SK-N-MC (cell line): ENCODE data around the gene EOMES.

Experiments used
- DNase-seq: peaks from one replicate; pipeline ENCODE4 v3.0.0-alpha.2; 2011; ENCODE audit warnings: low read depth, low spot score
- H3K27ac ChIP-seq: fragments of 200-600 bp; sonication (generic); 2 replicates; pipeline ENCODE4 v1.5.1; 2016; ENCODE audit warnings: mixed run types
- H3K36me3 ChIP-seq: fragments of 200-600 bp; sonication (generic); 2 replicates; pipeline ENCODE4 v1.6.1; 2017; ENCODE audit warnings: antibody characterized with exemption, low read length, mixed read lengths; ENCODE audit not compliant: insufficient read depth
- H3K4me3 ChIP-seq: fragments of 200-600 bp; sonication (generic); 2 replicates; pipeline ENCODE4 v1.5.1; 2016
- H3K9ac ChIP-seq: fragments of 200-600 bp; sonication (generic); 2 replicates; pipeline ENCODE4 v1.8.0; 2017; ENCODE audit warnings: mixed run types, mixed read lengths; ENCODE audit not compliant: insufficient read length
- H3K9me3 ChIP-seq: fragments of 200-600 bp; sonication (generic); 2 replicates; pipeline ENCODE4 v1.6.1; 2017; ENCODE audit warnings: low read depth, mild to moderate bottlenecking, antibody characterized with exemption, low read length, moderate library complexity, mixed read lengths
- EZH2 ChIP-seq: fragments of 200-600 bp; sonication (generic); IDR thresholded peaks from one replicate; pipeline ENCODE4 v1.6.1; 2017; ENCODE audit warnings: antibody characterized with exemption
- FOXP2 ChIP-seq: optimal IDR thresholded peaks from 2 replicates; pipeline ENCODE3; 2011; ENCODE audit warnings: mild to moderate bottlenecking, moderate library complexity; ENCODE audit not compliant: insufficient read depth; ENCODE audit errors: extremely low read length, control extremely low read depth
- POLR2AphosphoS5 ChIP-seq: IDR thresholded peaks from 2 replicates; pipeline ENCODE4 v1.6.1; 2012; ENCODE audit warnings: mild to moderate bottlenecking, low read depth, low read length, borderline replicate concordance

EOMES gene

DNA sequence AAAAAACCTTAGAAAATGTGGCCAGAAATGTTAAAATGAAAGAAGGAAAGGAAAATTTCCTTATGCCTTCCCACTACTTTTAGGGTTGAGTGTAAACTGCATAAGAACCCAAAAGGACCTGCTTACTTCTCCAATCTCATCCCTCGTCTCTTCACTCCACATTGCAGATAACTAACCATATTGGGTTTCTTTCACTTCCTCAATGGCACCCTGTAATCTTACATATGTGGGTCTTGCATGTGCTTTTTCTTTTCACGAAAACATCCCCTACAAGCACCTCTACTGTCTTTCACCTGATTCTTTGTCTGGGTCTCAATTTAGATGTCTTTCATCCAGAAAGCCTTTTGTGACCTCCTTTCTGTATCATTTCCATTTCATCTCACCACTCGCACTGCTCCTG is 23.1 kb downstream of the EOMES start:
- TF ChIP-seq POLR2AphosphoS5 (no peak), FOXP2 (no peak), EZH2 (no peak)
- no peaks in the 10 kb centered on the region for H3K9me3 ChIP-seq
- no peak overlapping the region for H3K27ac ChIP-seq
- H3K9ac ChIP-seq: no peak overlapping the region
- no peaks in the 10 kb centered on the region for H3K36me3 ChIP-seq
- no peak for DNase-seq
- no peak overlapping the region for H3K4me3 ChIP-seq

DNA sequence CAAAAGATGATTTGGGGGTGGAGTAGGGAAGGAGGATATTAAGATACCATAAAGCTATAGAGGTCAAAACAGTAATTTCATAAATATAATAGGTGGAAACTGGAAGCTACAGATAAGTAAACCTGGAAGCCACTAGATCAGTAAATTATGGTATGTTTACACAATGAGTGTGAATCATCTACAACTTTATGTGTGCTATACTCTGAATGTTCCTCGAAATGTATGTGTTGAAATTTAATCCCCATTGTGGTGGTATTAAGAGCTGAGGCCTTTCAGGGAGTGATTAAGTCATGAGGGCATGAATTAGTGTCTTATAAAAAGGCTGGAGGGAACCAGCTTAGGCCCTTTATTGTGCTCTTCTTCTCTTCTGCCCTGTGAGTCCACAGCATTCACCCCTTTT is 25.2 kb downstream of the EOMES start:
- TF ChIP-seq POLR2AphosphoS5 (no peak), FOXP2 (no peak), EZH2 (no peak)
- no peak overlapping the region for H3K9ac ChIP-seq
- no peaks in the 10 kb centered on the region for H3K36me3 ChIP-seq
- DNase-seq: no peak
- no peak overlapping the region for H3K27ac ChIP-seq
- no peaks in the 10 kb centered on the region for H3K9me3 ChIP-seq
- no peak overlapping the region for H3K4me3 ChIP-seq

DNA sequence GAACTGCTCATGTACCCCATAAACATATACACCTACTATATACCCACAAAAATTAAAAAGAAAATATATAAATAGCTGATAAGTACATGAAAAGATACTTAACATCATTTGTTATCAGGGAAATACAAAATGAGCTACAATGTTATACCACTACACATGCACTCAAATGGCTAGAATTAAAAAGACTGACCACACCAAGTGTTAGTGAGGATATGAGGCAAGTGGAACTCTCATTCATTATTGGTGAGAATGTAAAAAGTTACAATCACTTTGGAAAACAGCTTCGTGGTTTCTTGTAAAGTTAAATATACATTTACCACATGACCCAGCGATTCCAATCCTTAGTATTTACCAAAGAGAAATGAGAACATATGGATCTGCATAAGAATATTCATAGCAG is 26.5 kb downstream of the EOMES start:
- no peaks in the 10 kb centered on the region for H3K36me3 ChIP-seq
- H3K9me3 ChIP-seq: no peaks in the 10 kb centered on the region
- no peak overlapping the region for H3K9ac ChIP-seq
- TF ChIP-seq POLR2AphosphoS5 (no peak), FOXP2 (no peak), EZH2 (no peak)
- no peak for DNase-seq
- H3K27ac ChIP-seq: no peak overlapping the region
- H3K4me3 ChIP-seq: no peak overlapping the region

GRCh38 chr3:27688053-27688452 is 34.1 kb downstream of the EOMES start:
- H3K9ac ChIP-seq: no peak overlapping the region
- H3K4me3 ChIP-seq: no peak overlapping the region
- H3K36me3 ChIP-seq: no peaks in the 10 kb centered on the region
- DNase-seq: no peak
- H3K9me3 ChIP-seq: no peaks in the 10 kb centered on the region
- TF ChIP-seq POLR2AphosphoS5: no peak
- no peak for TF ChIP-seq FOXP2
- no peak for TF ChIP-seq EZH2
- no peak overlapping the region for H3K27ac ChIP-seq

- Histone ChIP-seq H3K9me3 (no peaks in the 10 kb centered on the region), H3K27ac (no peak overlapping the region), H3K36me3 (no peaks in the 10 kb centered on the region), H3K4me3 (no peak overlapping the region), H3K9ac (no peak overlapping the region)
- TF ChIP-seq POLR2AphosphoS5: no peak
- TF ChIP-seq EZH2: no peak
- no peak for TF ChIP-seq FOXP2
- no peak for DNase-seq
These were observed 35.5 kb downstream of the EOMES start for GRCh38 chr3:27686642-27687041.

DNA sequence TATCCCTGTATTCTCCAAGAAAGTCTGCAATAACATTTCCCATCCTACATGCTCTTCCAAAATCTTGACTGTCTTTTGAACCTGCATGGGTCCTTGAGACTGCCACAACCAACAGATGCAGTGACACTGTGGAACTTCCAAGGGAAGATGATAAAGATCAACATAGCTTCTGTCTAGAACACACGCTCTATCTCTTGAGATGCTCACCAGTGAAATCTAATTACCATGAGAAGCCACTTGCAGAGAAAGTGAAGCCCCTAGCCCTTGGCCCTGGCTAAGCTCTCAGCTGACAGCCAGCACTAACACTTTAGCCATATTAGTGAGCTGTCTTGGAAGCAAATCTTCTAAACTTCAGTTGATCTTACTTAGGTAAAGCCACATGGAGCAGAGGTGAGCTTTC is 36.6 kb downstream of the EOMES start:
- Histone ChIP-seq H3K9ac (no peak overlapping the region), H3K4me3 (no peak overlapping the region), H3K9me3 (no peaks in the 10 kb centered on the region), H3K27ac (no peak overlapping the region), H3K36me3 (no peaks in the 10 kb centered on the region)
- TF ChIP-seq POLR2AphosphoS5 (no peak), FOXP2 (no peak), EZH2 (no peak)
- no peak for DNase-seq

GRCh38 chr3:27684302-27684701 is 37.8 kb downstream of the EOMES start:
- TF ChIP-seq EZH2: no peak
- no peaks in the 10 kb centered on the region for H3K36me3 ChIP-seq

DNA sequence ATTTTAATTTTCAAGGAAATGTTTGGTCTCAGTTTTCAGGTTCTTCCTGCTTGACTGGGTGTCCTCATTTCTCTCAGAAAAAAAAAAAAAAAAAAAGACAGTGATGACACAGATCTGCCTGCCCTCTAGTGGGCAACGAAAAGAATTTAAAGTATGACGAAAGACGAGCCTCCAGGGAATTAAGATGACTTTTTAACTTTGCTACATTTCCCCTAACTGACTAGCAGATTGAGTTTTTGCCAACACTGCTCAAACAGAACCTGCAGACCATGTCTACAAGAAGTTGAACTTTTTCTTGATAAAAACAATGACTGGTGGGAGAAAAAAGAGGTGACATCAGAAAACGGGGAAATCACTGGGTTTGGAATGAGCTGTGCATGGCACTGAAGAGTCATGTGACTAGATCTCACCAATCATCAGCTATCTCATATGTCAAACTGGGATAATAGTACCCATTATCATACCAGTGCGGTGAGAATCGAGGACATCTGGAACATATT is 40.8 kb downstream of the EOMES start:
- Histone ChIP-seq H3K4me3 (peak overlapping the region; percentile 62), H3K36me3 (no peaks in the 10 kb centered on the region), H3K27ac (no peak overlapping the region), H3K9me3 (no peaks in the 10 kb centered on the region), H3K9ac (no peak overlapping the region)
- TF ChIP-seq EZH2 (no peak), FOXP2 (no peak), POLR2AphosphoS5 (no peak)
- DNase-seq: peak; percentile 28

More at GRCh38 chr3:27684302-27684701, 37.8 kb downstream of the EOMES start:
- Histone ChIP-seq H3K9me3 (no peaks in the 10 kb centered on the region), H3K9ac (no peak overlapping the region), H3K27ac (no peak overlapping the region), H3K4me3 (no peak overlapping the region)
- no peak for DNase-seq

DNA sequence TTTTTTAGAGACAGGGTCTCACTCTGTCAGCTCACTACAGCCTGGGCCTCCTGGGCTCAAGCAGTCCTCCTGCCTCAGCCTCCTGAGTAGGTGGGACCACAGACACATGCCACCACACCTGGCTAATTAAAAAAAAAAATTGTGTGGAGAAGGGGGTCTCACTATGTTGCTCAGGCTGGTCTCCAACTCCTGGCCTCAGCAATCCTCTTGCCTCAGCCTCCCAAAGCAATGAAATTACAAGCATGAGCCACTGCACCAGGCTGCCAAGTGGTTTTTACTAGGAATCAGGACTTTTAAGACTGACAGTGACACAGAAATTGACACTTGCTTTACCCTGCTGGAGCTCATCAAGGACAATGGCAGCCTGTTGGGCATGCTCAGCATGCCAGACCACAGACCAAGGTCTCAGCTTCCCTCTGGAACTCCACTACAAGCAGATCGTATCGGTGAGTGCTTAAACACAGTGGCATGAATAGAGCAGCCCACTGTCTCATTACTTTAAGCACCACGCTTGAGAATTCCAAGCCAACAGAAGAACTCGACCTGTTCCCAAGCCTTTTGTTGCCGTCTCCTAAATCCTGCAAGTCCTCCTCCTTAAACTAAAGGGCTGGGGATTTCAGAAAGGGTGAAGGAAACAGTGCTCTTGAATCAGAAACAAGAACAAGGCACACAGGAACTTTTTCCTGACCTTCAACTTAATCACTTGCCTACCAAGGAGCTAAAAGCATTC is 41.4 kb downstream of the EOMES start:
- no peak overlapping the region for H3K27ac ChIP-seq
- H3K4me3 ChIP-seq: peak overlapping the region; percentile 62
- no peak overlapping the region for H3K9ac ChIP-seq
- H3K9me3 ChIP-seq: no peaks in the 10 kb centered on the region
- no peak for DNase-seq
- TF ChIP-seq EZH2: no peak
- no peak for TF ChIP-seq FOXP2
- TF ChIP-seq POLR2AphosphoS5: no peak
- H3K36me3 ChIP-seq: no peaks in the 10 kb centered on the region
